Activated CD4-positive, alpha-beta T cell treated with anti-CD3 and anti-CD28 coated beads for 36 hours (primary cell): ENCODE data around the gene NFASC. TPM values are rescaled to one million over a fixed set of nuclear protein-coding genes. Genes with fewer than 3 reads are reported as not detected.

Experiments
- ATAC-seq: fragments of 200-7000 bp; cut with Tn5 transposase; one replicate; pipeline ENCODE4 v1.10.0; 2021; ENCODE audit warnings: mild to moderate bottlenecking, moderate library complexity
- CTCF ChIA-PET: fragments of 350-600 bp; sonication (Branson Sonifier 250); formaldehyde crosslinking; loops from one replicate; lab custom pipeline; 2021; ENCODE audit warnings: antibody characterized with exemption; lab: Charles Lee
- POLR2A ChIA-PET: fragments of 350-600 bp; sonication (Branson Sonifier 250); formaldehyde crosslinking; loops from one replicate; lab custom pipeline; 2021; ENCODE audit warnings: antibody characterized with exemption, inconsistent platforms; lab: Charles Lee
- DNase-seq: peaks from one replicate; pipeline ENCODE4 v3.0.0-alpha.2; 2020
- H3K27ac Mint-ChIP-seq: one replicate; pipeline ENCODE4 v1.8.0; 2021; ENCODE audit warnings: mixed read lengths
- H3K27me3 Mint-ChIP-seq: one replicate; pipeline ENCODE4 v1.8.0; 2021; ENCODE audit warnings: mixed read lengths
- H3K36me3 Mint-ChIP-seq: one replicate; pipeline ENCODE4 v1.8.0; 2021; ENCODE audit warnings: low read depth, mixed read lengths
- H3K4me1 Mint-ChIP-seq: one replicate; pipeline ENCODE4 v1.8.0; 2021; ENCODE audit warnings: mixed read lengths
- H3K4me3 Mint-ChIP-seq: one replicate; pipeline ENCODE4 v1.8.0; 2021; ENCODE audit warnings: mild to moderate bottlenecking, moderate library complexity, mixed read lengths
- H3K9me3 Mint-ChIP-seq: one replicate; pipeline ENCODE4 v1.8.0; 2021; ENCODE audit warnings: low read depth, mixed read lengths
- intact Hi-C, 2 experiments: fragments of 100-400 bp; cut with DNase I in 1 of 2; cut with micrococcal nuclease in 1 of 2; formaldehyde crosslinking; loops; one replicate each; pipeline versions ENCODE4 v1.14.2 to v1.15.1; 2022 to 2024; cut with DNase I, micrococcal nuclease
- total RNA-seq, 2 experiments: library from RNA; stranded (reverse); gene quantifications; one replicate each; pipeline ENCODE4 v1.2.3, GENCODE V29; 2021

The NFASC gene
- total RNA-seq, 2 experiments from 2014 or later: 0.33 to 0.48 TPM

DNA sequence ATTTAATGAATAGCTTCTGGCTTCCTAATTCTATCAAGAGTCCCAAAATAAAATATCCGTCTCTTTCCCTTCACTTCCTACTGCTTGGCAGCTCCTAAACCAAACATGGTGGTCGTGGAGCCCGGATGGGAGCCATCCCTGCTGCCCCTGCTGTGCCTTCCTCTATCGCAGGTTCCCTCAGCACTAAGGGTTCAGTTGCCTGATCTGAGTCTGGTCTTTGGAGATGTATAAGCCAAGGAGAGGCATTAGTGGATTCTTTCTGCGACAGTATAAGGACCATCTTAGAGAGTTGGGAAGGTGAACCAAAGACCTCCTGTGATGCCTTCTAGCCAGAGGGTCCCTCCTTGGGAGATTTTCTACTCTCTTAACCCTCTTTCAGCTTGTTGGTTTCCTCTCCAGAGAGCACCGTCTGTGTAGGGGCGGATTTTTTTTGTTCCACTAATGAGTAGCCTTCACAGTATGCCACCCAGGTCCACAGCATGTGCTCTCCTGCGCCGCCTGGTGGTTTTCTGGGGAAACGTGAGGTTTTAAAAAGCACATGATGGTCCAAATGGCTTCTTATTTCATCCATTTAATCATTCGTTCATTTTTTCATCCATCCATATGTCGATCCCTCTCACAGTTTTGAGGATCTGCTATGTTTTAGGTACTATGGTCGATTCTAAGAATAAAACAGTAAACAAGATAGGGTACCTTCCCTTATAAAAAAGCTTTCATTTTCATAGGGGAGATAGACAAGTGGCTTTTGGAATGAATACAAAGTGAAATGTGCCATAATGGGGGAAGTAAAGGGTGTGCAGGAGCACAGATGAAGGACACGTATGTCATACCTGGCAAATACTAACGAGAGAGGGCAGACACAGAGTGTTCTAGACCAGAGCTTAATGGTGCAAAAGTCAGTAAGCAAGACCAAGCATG lies 71.0 kb downstream of the NFASC start:
- ATAC-seq (peak; percentile 74), DNase-seq (peak; percentile 82)
- Mint-ChIP-seq H3K4me3 (no peak overlapping the region), H3K27ac (no peak overlapping the region), H3K9me3 (no peaks in the 10 kb centered on the region), H3K4me1 (no peaks in the 10 kb centered on the region), H3K36me3 (no peaks in the 10 kb centered on the region), H3K27me3 (peaks cover 5% of the 10 kb centered on the region)
- ChIA-PET POLR2A (interaction anchor here (0.6 kb wide), 1 partner anchor 288 kb away, joined by 6 read pairs; no protein-coding TSS in a partner anchor), CTCF (interaction anchor here (0.6 to 2.2 kb wide), 30 partner anchors 8 to 752 kb away, joined by 3 to 11 read pairs (median 4); no protein-coding TSS in a partner anchor)
- intact Hi-C loops: loop anchor here (1.0 to 5.0 kb wide), 3 partner anchors 114 to 133 kb away; no protein-coding TSS in a partner anchor

- Mint-ChIP-seq H3K9me3 (no peaks in the 10 kb centered on the region), H3K4me1 (no peaks in the 10 kb centered on the region), H3K27ac (no peak overlapping the region), H3K27me3 (peaks cover 3% of the 10 kb centered on the region), H3K36me3 (no peaks in the 10 kb centered on the region), H3K4me3 (no peak overlapping the region)
- intact Hi-C loops: loop anchor here in 1 of 2 experiments (5.0 kb wide), 1 partner anchor 116 kb away; no protein-coding TSS in a partner anchor
- POLR2A ChIA-PET: no interaction called here
- no peak for ATAC-seq
- CTCF ChIA-PET: interaction anchor here (0.8 kb wide), 1 partner anchor 159 kb away, joined by 3 read pairs; no protein-coding TSS in a partner anchor
- DNase-seq: no peak
Observed at GRCh38 chr1:204943495-204943894, 72.8 kb downstream of the NFASC start.

DNA sequence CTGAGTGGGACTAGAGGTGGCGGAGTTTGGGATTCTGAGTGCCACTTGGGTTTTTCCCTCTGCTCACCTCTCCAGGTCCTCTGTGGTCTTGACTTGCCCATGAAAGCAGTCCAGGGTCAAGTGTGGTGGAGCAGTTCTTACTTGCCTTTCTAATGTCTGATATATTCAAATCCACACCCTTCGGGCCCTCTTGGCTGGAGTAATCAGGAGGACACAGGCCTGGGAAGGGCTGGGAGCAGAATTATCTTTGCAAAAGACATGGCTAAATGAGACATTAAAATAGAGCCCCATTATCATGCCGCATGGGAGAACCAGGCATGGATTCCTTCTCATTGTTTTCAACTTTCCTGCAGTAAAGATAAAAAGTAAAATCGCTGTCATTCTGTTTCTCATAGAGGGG lies 74.0 kb downstream of the NFASC start:
- no peaks in the 10 kb centered on the region for H3K36me3 Mint-ChIP-seq
- H3K27me3 Mint-ChIP-seq: peaks cover 5% of the 10 kb centered on the region
- H3K9me3 Mint-ChIP-seq: no peaks in the 10 kb centered on the region
- H3K4me1 Mint-ChIP-seq: no peaks in the 10 kb centered on the region
- ATAC-seq (no peak), DNase-seq (no peak)
- no peak overlapping the region for H3K27ac Mint-ChIP-seq
- ChIA-PET CTCF (interaction anchor here (0.6 kb wide), 1 partner anchor 138 kb away, joined by 3 read pairs; no protein-coding TSS in a partner anchor), POLR2A (no interaction called here)
- intact Hi-C loops: loop anchor here in 1 of 2 experiments (5.0 kb wide), 1 partner anchor 117 kb away; no protein-coding TSS in a partner anchor
- H3K4me3 Mint-ChIP-seq: no peak overlapping the region

DNA sequence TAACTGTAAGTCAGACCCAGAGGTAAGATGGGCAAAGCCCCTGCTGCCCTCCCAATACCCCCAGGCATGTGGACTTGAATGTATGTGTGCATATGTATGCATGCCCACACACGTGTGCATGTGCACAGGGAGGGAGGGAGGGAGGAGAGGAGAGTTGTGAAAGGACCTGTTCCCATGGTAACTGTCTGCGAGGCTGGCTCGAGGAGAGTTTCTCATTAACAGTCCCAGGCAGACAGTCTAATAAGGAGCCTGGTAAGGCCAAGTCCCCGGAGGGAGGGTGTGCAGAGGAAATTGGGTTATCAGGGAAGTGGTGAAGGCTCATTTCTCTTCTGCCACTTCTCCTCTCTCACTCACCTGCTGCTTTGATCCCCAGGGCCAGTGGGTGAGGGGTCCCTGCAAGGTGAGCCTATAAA lies 74.9 kb downstream of the NFASC start:
- no peak overlapping the region for H3K27ac Mint-ChIP-seq
- CTCF ChIA-PET: interaction anchor here (0.6 kb wide), 1 partner anchor 9 kb away, joined by 3 read pairs; no protein-coding TSS in a partner anchor
- POLR2A ChIA-PET: no interaction called here
- no peaks in the 10 kb centered on the region for H3K9me3 Mint-ChIP-seq
- DNase-seq: no peak
- H3K36me3 Mint-ChIP-seq: no peaks in the 10 kb centered on the region
- intact Hi-C loops: no loop called here
- no peak overlapping the region for H3K4me3 Mint-ChIP-seq
- H3K4me1 Mint-ChIP-seq: no peaks in the 10 kb centered on the region
- peaks cover 5% of the 10 kb centered on the region for H3K27me3 Mint-ChIP-seq
- ATAC-seq: no peak

DNA sequence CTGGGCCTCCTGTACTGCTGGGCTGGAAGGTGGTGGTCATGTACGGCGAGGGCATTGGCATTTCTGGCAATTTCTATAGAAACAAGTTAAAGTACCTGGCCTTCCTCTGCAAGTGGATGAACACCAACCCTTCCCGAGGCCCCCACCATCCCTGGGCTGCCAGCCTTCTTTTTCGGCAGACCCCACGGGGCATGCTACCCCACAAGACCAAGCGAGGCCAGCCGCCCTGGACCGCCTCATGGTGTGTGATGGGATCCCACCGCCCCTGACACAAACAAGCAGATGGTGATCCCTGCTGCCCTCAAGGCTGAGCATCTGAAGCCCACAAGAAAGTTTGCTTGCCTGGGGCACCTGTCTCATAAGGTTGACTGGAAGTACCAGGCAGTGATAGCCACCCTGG lies 76.0 kb downstream of the NFASC start:
- ATAC-seq: no peak
- no peak overlapping the region for H3K4me3 Mint-ChIP-seq
- DNase-seq: no peak
- no peaks in the 10 kb centered on the region for H3K36me3 Mint-ChIP-seq
- CTCF ChIA-PET: no interaction called here
- H3K9me3 Mint-ChIP-seq: no peaks in the 10 kb centered on the region
- POLR2A ChIA-PET: no interaction called here
- peaks cover 5% of the 10 kb centered on the region for H3K27me3 Mint-ChIP-seq
- H3K27ac Mint-ChIP-seq: no peak overlapping the region
- intact Hi-C loops: no loop called here
- H3K4me1 Mint-ChIP-seq: no peaks in the 10 kb centered on the region

- ATAC-seq (no peak), DNase-seq (no peak)
- H3K27me3 Mint-ChIP-seq: peaks cover 7% of the 10 kb centered on the region
- H3K27ac Mint-ChIP-seq: no peak overlapping the region
- H3K4me1 Mint-ChIP-seq: no peaks in the 10 kb centered on the region
- ChIA-PET CTCF (interaction anchor here (0.6 kb wide), 1 partner anchor 10 kb away, joined by 3 read pairs; no protein-coding TSS in a partner anchor), POLR2A (no interaction called here)
- no peak overlapping the region for H3K4me3 Mint-ChIP-seq
- no peaks in the 10 kb centered on the region for H3K9me3 Mint-ChIP-seq
- intact Hi-C loops: no loop called here
- H3K36me3 Mint-ChIP-seq: no peaks in the 10 kb centered on the region
Observed at GRCh38 chr1:204947338-204947737, 76.7 kb downstream of the NFASC start.

DNA sequence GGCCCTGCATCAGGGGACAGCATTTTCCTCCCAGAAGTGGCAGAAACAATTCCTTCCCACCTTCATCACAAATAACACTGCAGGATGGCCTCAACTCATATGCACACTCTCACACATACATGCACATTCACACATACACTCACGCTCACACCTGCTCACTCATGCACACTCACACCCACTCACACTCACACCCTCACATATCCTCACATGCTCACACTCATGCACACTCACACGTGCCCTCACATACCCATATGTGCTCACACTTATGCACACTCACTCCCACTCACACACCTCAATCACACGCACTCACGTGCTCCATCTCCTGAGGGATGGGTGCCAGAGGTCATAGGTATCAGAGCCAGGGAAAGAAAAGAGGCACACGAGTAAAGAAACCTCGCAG lies 77.1 kb downstream of the NFASC start:
- DNase-seq (no peak), ATAC-seq (no peak)
- H3K36me3 Mint-ChIP-seq: no peaks in the 10 kb centered on the region
- CTCF ChIA-PET: no interaction called here
- intact Hi-C loops: no loop called here
- H3K27me3 Mint-ChIP-seq: peaks cover 7% of the 10 kb centered on the region
- POLR2A ChIA-PET: no interaction called here
- H3K4me3 Mint-ChIP-seq: no peak overlapping the region
- H3K9me3 Mint-ChIP-seq: no peaks in the 10 kb centered on the region
- H3K27ac Mint-ChIP-seq: no peak overlapping the region
- no peaks in the 10 kb centered on the region for H3K4me1 Mint-ChIP-seq

DNA sequence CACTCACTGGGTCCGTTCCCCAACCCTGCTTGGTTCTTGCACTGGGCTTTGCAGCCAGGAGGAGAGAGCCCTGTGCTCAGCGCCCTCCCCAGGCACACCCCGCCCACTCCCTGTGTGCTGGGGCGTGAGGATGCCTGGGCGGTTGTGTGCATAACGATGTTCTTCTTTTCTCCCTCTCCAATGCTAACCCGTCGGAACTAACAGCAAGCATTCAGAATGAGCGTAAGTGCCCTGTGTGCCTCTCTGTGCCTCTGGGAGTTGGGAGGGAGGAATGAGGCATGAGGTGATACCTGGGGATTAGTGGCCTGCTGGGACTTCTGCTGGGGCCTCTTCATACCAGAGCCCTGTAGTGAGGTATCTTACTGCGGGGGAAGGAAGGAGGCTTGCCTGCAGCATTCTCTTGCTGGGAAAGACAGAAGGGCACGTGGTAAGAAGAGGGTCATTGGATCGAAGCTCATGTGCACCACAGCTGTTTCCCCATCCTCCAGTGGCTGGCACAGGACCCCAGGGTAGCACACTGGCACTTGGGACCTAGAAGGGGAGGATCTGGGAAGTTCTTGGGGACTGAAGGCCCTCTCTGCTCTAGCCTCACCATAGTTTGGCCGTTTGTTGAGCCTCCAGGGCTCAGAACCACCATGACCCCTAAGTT lies 79.8 kb downstream of the NFASC start:
- intact Hi-C loops: no loop called here
- ATAC-seq (no peak), DNase-seq (no peak)
- no peaks in the 10 kb centered on the region for H3K36me3 Mint-ChIP-seq
- CTCF ChIA-PET: no interaction called here
- H3K9me3 Mint-ChIP-seq: no peaks in the 10 kb centered on the region
- peaks cover 9% of the 10 kb centered on the region for H3K27me3 Mint-ChIP-seq
- POLR2A ChIA-PET: no interaction called here
- no peaks in the 10 kb centered on the region for H3K4me1 Mint-ChIP-seq
- H3K27ac Mint-ChIP-seq: no peak overlapping the region
- H3K4me3 Mint-ChIP-seq: no peak overlapping the region

DNA sequence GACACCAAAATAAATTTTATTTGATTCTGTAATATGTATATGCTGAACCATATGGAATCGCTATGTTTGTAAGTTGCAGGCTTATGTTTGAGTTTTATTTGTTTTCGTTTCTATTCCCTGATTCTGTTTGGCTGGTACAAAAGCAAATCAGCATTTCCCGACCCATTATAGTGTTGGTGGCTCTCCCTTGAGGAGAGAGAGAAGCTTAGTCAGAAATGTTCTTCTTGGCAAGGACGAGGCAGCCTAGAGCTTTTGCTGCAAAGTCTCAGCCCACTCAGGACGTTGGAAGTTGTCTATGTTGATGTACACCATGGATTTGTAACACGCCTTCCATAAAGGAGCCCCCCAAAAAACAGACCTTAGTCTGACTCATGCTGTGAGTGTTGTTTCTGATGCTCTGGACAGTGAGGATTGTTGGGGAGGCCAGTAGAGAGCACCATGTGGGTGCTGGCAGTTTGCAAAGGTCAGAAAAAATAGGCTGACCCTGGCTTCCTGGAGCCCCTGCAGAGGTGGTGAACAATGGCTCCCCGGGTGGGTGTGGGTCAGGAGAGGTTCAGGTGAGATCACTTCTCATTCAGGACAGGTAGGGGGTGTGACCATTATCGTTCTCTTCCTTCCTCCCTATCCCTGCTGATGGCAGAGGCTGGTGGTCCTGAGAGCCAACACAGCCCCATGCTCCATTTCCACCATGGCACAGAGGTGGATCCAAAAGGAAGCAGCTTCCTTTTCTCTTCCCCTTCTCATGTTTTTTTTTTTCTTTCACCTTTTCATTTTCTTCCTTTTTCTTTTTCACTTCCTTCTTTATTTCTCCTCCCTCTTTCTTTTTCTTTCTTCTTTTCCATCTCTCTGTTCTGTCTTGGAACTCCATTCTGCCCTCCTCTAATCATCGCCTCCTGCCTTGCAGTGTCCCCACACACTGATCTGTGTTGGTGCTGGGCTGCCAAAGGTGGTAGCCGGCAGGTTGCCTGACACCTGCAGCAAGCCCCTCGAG lies 88.0 kb downstream of the NFASC start:
- intact Hi-C loops: no loop called here
- ChIA-PET POLR2A (no interaction called here), CTCF (interaction anchor here (0.9 to 1.5 kb wide), 2 partner anchors 16 to 103 kb away, joined by 3 to 5 read pairs; no protein-coding TSS in a partner anchor)
- Mint-ChIP-seq H3K27me3 (peaks cover 18% of the 10 kb centered on the region), H3K4me3 (no peak overlapping the region), H3K9me3 (no peaks in the 10 kb centered on the region), H3K36me3 (no peaks in the 10 kb centered on the region), H3K4me1 (no peaks in the 10 kb centered on the region), H3K27ac (no peak overlapping the region)
- ATAC-seq: no peak
- no peak for DNase-seq

DNA sequence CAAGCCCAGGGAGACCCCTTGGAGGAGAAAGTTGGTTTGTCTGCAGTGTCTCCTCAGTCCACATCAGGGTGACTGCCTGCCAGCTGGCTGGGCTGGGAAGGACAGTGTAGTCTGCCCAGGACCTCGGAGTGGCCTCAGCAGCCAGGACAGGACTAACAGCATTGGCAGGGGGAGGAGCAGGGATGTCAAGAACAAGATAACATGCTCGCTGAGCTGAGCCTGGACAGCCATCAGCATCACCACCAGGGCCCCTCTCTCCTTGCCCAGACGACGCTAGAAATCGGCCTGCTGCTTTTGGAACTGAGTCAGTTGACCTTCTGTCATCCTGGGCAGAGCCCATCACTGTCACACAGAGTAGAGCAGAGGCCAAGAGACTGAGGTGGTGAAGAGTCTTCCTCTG lies 88.7 kb downstream of the NFASC start:
- ChIA-PET CTCF (interaction anchor here (0.7 to 1.5 kb wide), 3 partner anchors 17 to 1920 kb away, joined by 3 to 5 read pairs (median 5); no protein-coding TSS in a partner anchor), POLR2A (no interaction called here)
- intact Hi-C loops: no loop called here
- no peaks in the 10 kb centered on the region for H3K9me3 Mint-ChIP-seq
- no peak overlapping the region for H3K4me3 Mint-ChIP-seq
- no peak overlapping the region for H3K27ac Mint-ChIP-seq
- H3K4me1 Mint-ChIP-seq: no peaks in the 10 kb centered on the region
- ATAC-seq (no peak), DNase-seq (no peak)
- no peaks in the 10 kb centered on the region for H3K36me3 Mint-ChIP-seq
- H3K27me3 Mint-ChIP-seq: peaks cover 19% of the 10 kb centered on the region
